ENCODE measurements around the gene ANKLE1. TPM values are rescaled to one million over a fixed set of nuclear protein-coding genes. Genes with fewer than 3 reads are reported as not detected.

ANKLE1 gene
- total RNA-seq, 1 donor from 2014 or later = 0.52 TPM

DNA sequence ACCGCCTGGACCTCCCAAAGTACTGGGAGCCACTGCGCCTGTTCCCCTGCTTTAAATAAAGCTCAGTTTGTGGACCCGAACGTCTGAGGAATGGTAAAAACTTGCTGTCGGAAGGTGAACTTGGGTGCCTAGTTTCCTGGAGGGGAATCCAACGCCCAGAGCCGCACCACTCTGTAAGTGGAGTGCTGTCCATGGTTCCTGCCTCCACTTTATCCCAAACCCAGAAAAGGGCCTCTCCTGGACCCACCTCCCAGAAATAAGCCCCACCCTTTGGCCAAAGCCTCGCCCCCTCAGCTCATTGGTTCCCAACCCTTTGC, 50.6 kb downstream of the ANKLE1 start:
- Histone ChIP-seq H3K27ac (ENCODE audit: low read depth, low read length) (no peak overlapping the region), H3K9me3 (ENCODE audit: control insufficient read depth in 3 of 3, low read length in 3 of 3) (no peaks in the 10 kb centered on the region), H3K4me3 (ENCODE audit: low read length in 3 of 3) (no peak overlapping the region), H3K4me1 (ENCODE audit: control insufficient read depth in 3 of 3, insufficient read depth in 3 of 3, low read length in 3 of 3) (peaks cover 15 to 23% (median 17%) of the 10 kb centered on the region in 3 donors), H3K36me3 (ENCODE audit: control insufficient read depth in 3 of 3, insufficient read depth in 3 of 3, low read length in 3 of 3) (peaks cover 16 to 25% (median 19%) of the 10 kb centered on the region in 3 donors), H3K9ac (ENCODE audit: low read depth in 1 of 3, low read length in 3 of 3) (no peak overlapping the region), H3K27me3 (ENCODE audit: control insufficient read depth in 3 of 3, insufficient read depth in 3 of 3, low read length in 3 of 3) (no peaks in the 10 kb centered on the region)

DNA sequence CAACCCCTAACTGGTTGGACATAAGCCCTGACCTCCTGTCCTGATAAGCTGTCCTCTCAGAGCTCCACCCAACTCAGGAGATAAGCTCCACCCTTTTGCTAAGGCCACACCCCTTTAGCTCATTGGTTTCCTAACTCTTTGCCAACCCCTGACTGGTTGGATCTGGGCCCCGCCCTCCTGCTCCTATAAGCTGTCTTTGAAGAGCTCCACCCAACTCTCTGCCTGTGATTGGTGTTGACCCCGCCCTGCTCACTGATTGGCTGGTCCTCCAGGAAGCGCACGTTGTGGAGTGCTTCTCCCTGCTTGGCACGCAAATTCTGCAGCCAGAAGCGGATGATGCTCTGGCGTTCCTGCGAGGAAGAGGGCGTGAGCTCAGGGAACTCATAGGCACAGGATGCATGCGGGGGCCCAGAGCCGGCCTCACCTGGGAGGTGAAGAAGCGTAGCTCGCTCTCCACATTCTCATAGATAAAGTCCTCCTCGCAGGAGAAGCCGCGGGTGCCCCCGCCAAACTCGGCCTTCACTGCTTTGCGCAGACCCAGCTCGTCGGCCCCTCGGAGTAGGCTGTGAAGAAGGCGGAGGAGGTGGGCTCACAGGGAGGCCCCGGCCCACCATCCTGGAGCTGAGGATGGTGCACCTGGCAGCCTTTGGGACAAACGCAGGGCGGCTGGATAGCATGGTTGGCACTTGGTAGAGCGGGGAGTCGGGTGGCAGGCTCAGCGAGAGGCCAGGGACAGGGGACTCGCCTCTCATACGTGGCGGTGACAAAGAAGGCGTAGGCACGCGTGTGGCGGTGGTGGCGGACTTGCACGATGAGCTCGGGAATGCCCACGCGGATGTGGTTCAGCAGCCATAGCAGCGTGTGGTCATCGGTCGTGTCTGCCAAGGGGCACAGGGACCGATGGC, 51.2 kb downstream of the ANKLE1 start:
- Histone ChIP-seq H3K27me3 (ENCODE audit: control insufficient read depth in 3 of 3, insufficient read depth in 3 of 3, low read length in 3 of 3) (no peaks in the 10 kb centered on the region), H3K4me3 (ENCODE audit: low read length in 3 of 3) (no peak overlapping the region), H3K4me1 (ENCODE audit: control insufficient read depth in 3 of 3, insufficient read depth in 3 of 3, low read length in 3 of 3) (peaks cover 19 to 29% (median 22%) of the 10 kb centered on the region in 3 donors), H3K9ac (ENCODE audit: low read depth in 1 of 3, low read length in 3 of 3) (no peak overlapping the region), H3K36me3 (ENCODE audit: control insufficient read depth in 3 of 3, insufficient read depth in 3 of 3, low read length in 3 of 3) (peaks cover 11 to 25% (median 14%) of the 10 kb centered on the region in 3 donors), H3K9me3 (ENCODE audit: control insufficient read depth in 3 of 3, low read length in 3 of 3) (no peaks in the 10 kb centered on the region), H3K27ac (ENCODE audit: low read depth, low read length) (no peak overlapping the region)

DNA sequence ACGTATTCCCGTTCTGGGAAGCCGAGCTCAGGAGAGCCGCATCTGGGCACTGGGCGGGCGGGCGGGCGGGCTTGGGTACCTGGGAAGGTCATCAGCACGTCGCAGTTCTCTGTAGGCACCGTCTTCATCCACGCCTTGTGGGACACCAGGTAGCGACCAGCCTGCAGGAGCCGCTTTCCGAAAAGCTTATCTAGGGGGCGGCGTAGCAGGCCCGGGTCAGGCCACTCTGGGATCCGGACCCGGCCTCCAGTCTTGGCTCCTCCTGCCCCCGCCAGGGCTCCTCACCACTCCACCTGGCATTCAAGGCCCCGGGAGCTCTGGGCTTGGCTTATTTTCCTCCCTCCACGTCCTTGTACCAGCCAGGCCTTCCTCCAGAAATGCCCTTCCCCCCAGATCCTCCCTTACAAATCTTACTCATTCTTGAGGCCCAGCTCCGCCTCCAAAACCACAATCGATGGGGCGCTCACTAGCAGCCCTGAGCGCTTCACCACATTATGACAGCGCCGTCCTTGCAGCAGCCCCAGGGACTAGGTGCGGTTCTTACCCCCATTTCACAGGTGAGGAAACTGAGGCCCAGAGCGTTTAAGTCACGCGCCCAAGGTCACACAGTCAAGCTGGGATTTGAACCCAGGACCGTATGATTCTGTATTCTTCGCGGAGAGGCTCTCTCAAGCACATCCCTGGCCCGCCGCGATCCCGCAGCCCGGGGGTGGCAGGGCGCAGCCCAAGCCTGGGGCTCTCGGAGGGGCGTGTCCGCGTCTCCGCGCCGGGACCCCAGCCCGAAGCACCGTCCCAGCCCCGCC, 52.1 kb downstream of the ANKLE1 start:
- H3K4me3 ChIP-seq (ENCODE audit: low read length in 3 of 3) = peak overlapping the region; percentile 81 to 85 (median 84)
- peak overlapping the region; percentile 73 to 89 (median 81) for H3K9ac ChIP-seq (ENCODE audit: low read depth in 1 of 3, low read length in 3 of 3)
- H3K4me1 ChIP-seq (ENCODE audit: control insufficient read depth in 3 of 3, insufficient read depth in 3 of 3, low read length in 3 of 3) = peaks cover 26 to 38% (median 26%) of the 10 kb centered on the region in 3 donors
- no peaks in the 10 kb centered on the region for H3K9me3 ChIP-seq (ENCODE audit: control insufficient read depth in 3 of 3, low read length in 3 of 3)
- H3K27me3 ChIP-seq (ENCODE audit: control insufficient read depth in 3 of 3, insufficient read depth in 3 of 3, low read length in 3 of 3) = no peaks in the 10 kb centered on the region
- peak overlapping the region; percentile 42 for H3K27ac ChIP-seq (ENCODE audit: low read depth, low read length)
- H3K36me3 ChIP-seq (ENCODE audit: control insufficient read depth in 3 of 3, insufficient read depth in 3 of 3, low read length in 3 of 3) = peaks cover 11 to 29% (median 16%) of the 10 kb centered on the region in 3 donors

DNA sequence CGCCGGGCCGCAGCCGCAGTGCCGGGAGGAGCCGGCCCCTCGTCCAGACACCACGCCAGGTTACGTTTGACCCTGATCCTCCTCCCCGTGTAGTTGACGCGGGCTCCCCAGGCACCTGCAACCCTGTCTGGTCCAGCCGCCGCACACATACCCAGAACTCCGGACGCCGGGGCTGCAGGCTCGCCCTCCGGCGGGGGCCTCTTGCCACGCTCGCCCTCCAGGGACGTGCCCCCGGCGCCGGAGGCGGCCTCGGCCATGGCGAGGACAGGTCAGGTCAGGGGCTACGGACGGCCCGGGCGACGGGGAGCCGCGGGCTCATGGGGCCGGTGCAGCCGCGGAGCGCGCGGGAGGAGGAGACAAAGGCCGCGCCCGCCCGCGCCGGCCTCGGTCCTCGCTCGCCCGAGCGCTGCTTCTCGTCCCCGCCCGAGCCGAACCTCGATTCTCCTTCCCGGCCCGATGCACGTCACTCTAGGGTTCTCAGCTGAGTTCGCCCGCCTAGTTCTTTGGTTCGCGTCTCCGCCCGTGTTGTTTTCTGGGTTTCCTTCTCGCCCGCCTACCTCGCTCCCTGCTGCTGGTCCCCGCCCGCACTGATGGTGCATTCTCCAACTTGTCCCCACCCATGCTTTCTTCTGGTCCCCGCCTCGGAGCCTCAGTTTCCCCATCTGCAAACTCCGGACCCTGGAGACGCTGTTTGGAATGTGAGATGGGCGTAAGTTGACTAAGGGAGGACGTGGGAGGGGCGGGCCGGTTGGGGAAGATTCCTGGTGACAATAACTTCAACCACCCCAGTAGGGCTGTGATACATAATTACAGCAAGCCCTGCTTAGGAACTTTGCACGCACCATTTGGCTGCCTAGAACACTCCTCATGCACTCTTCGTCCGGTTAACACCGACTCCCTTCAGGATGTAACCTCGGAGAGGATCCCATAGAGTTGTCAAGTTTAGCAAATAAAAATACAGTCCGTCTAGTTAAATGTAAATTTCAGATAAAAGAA, 53.0 kb downstream of the ANKLE1 start, which contains the start of gene ANO8:
ANO8 (minus strand) TSS at position 442 of the 996 bp plus-strand sequence; CDS start at position 257, 185 bp downstream.
- Histone ChIP-seq H3K36me3 (ENCODE audit: control insufficient read depth in 3 of 3, insufficient read depth in 3 of 3, low read length in 3 of 3) (peaks cover 11 to 27% (median 18%) of the 10 kb centered on the region in 3 donors), H3K4me1 (ENCODE audit: control insufficient read depth in 3 of 3, insufficient read depth in 3 of 3, low read length in 3 of 3) (peaks cover 26 to 38% (median 26%) of the 10 kb centered on the region in 3 donors), H3K27me3 (ENCODE audit: control insufficient read depth in 3 of 3, insufficient read depth in 3 of 3, low read length in 3 of 3) (no peaks in the 10 kb centered on the region), H3K4me3 (ENCODE audit: low read length in 3 of 3) (peak within 1 kb of the TSS; percentile 81 to 85 (median 84)), H3K9ac (ENCODE audit: low read depth in 1 of 3, low read length in 3 of 3) (peak within 1 kb of the TSS; percentile 73 to 89 (median 81)), H3K9me3 (ENCODE audit: control insufficient read depth in 3 of 3, low read length in 3 of 3) (no peaks in the 10 kb centered on the region), H3K27ac (ENCODE audit: low read depth, low read length) (peak within 1 kb of the TSS; percentile 42)

GRCh38 chr19:17335575-17335974, 53.9 kb downstream of the ANKLE1 start:
- Histone ChIP-seq H3K4me3 (ENCODE audit: low read length in 3 of 3) (peak overlapping the region; percentile 81 to 85 (median 84)), H3K9me3 (ENCODE audit: control insufficient read depth in 3 of 3, low read length in 3 of 3) (no peaks in the 10 kb centered on the region), H3K9ac (ENCODE audit: low read depth in 1 of 3, low read length in 3 of 3) (peak overlapping the region in 1 of 3 donors; percentile 81), H3K27me3 (ENCODE audit: control insufficient read depth in 3 of 3, insufficient read depth in 3 of 3, low read length in 3 of 3) (no peaks in the 10 kb centered on the region), H3K36me3 (ENCODE audit: control insufficient read depth in 3 of 3, insufficient read depth in 3 of 3, low read length in 3 of 3) (peaks cover 6 to 21% (median 12%) of the 10 kb centered on the region in 3 donors), H3K4me1 (ENCODE audit: control insufficient read depth in 3 of 3, insufficient read depth in 3 of 3, low read length in 3 of 3) (peaks cover 26 to 38% (median 26%) of the 10 kb centered on the region in 3 donors), H3K27ac (ENCODE audit: low read depth, low read length) (peak overlapping the region; percentile 19)

Other genes starting within 250 kb of the ANKLE1 start
- 2.6 TPM for gene HAUS8, start 206.4 kb upstream of the ANKLE1 start, total RNA-seq
- gene MYO9B, start 206.1 kb upstream of the ANKLE1 start, total RNA-seq = 12.5 TPM
- gene USE1, start 66.5 kb upstream of the ANKLE1 start, total RNA-seq = 19.3 TPM
- 4.7 TPM for gene OCEL1, start 55.7 kb upstream of the ANKLE1 start, total RNA-seq
- gene NR2F6, start 36.0 kb upstream of the ANKLE1 start, total RNA-seq = 21.9 TPM
- gene USHBP1, start 17.2 kb upstream of the ANKLE1 start, total RNA-seq = 2.1 TPM
- 64.7 TPM for gene BABAM1, start 14.5 kb upstream of the ANKLE1 start, total RNA-seq
- gene ABHD8, start 21.5 kb downstream of the ANKLE1 start, total RNA-seq = 6.8 TPM
- 11.5 TPM for gene MRPL34, start 24.0 kb downstream of the ANKLE1 start, total RNA-seq
- gene DDA1, start 27.7 kb downstream of the ANKLE1 start, total RNA-seq = 5.7 TPM
- 1.6 TPM for gene ANO8, start 53.0 kb downstream of the ANKLE1 start, total RNA-seq
- 4.7 TPM for gene GTPBP3, start 55.7 kb downstream of the ANKLE1 start, total RNA-seq
- 12.5 TPM for gene PLVAP, start 95.4 kb downstream of the ANKLE1 start, total RNA-seq
- gene CCDC194, start 112.3 kb downstream of the ANKLE1 start, total RNA-seq = not detected
- 11.5 TPM for gene BST2, start 123.7 kb downstream of the ANKLE1 start, total RNA-seq
- gene MVB12A, start 138.1 kb downstream of the ANKLE1 start, total RNA-seq = 21.9 TPM
- 0.52 TPM for gene TMEM221, start 166.8 kb downstream of the ANKLE1 start, total RNA-seq
- not detected for gene NXNL1, start 179.0 kb downstream of the ANKLE1 start, total RNA-seq
- gene SLC27A1, start 188.6 kb downstream of the ANKLE1 start, total RNA-seq = 12.0 TPM
- 39.1 TPM for gene PGLS, start 229.7 kb downstream of the ANKLE1 start, total RNA-seq

Measured in skeletal muscle tissue (tissue), 4 donors.